AG09319 (cell line): Measurements from ENCODE around the gene ZDHHC20.

ENCODE experiments used
- DNase-seq: peaks from one replicate; pipeline ENCODE4 v3.0.0-alpha.2; 2010; ENCODE audit warnings: low read depth; ENCODE audit errors: extremely low read depth
- CTCF ChIP-seq: IDR thresholded peaks from 2 replicates; pipeline ENCODE4 v1.5.1; 2011; ENCODE audit warnings: low read depth, mild to moderate bottlenecking, inconsistent platforms, low read length, moderate library complexity

ZDHHC20 gene

GRCh38 chr13:21364357-21364756, 94.7 kb downstream of the ZDHHC20 start:
- no peak for DNase-seq
- TF ChIP-seq CTCF = no peak

- DNase-seq = no peak
- TF ChIP-seq CTCF = no peak
Measured at GRCh38 chr13:21362741-21363140, 96.4 kb downstream of the ZDHHC20 start.

GRCh38 chr13:21361706-21362105, 97.4 kb downstream of the ZDHHC20 start:
- TF ChIP-seq CTCF = no peak
- no peak for DNase-seq

- TF ChIP-seq CTCF = no peak
- DNase-seq = no peak
Measured at GRCh38 chr13:21361123-21361522, 98.0 kb downstream of the ZDHHC20 start.

- no peak for TF ChIP-seq CTCF
- DNase-seq = no peak
Measured at GRCh38 chr13:21360463-21360862, 98.6 kb downstream of the ZDHHC20 start.

- no peak for DNase-seq
- TF ChIP-seq CTCF = no peak
Measured at GRCh38 chr13:21359855-21360254, 99.2 kb downstream of the ZDHHC20 start.

GRCh38 chr13:21355304-21355703, 103.8 kb downstream of the ZDHHC20 start:
- TF ChIP-seq CTCF = no peak
- no peak for DNase-seq
